Measurements from ENCODE around the gene PRSS16. TPM values are rescaled to one million over a fixed set of nuclear protein-coding genes. Genes with fewer than 3 reads are reported as not detected.
"Not testable (repeated sequence)": the region's sequence is repeated elsewhere in the genome, so short reads cannot be mapped to it uniquely, and the experiment has no call there.

PRSS16 gene
- polyA plus RNA-seq (ENCODE audit: insufficient read depth in 1 of 5, insufficient read length in 5 of 5, low replicate concordance in 1 of 5), result 1 to 10 TPM; 3.2 to 5.0 (median 4.6) TPM
- long read RNA-seq, donor 1, partial matches to known transcripts, result 0 of 2 reads
- long read RNA-seq, donor 1, other reads (novel, unspliced or antisense), result 0 of 2 reads
- long read RNA-seq, donor 2, result 0 reads
- long read RNA-seq, donor 3, partial matches to known transcripts, result 0 of 2 reads
- long read RNA-seq, donor 3, other reads (novel, unspliced or antisense), result 0 of 2 reads
- long read RNA-seq, donor 4, partial matches to known transcripts, result 0 of 1 reads
- long read RNA-seq, donor 4, other reads (novel, unspliced or antisense), result 0 of 1 reads
- long read RNA-seq, donor 5, partial matches to known transcripts, result 0 of 1 reads
- long read RNA-seq, donor 5, other reads (novel, unspliced or antisense), result 0 of 1 reads
- long read RNA-seq, donor 6, partial matches to known transcripts, result 0 of 1 reads
- long read RNA-seq, donor 6, other reads (novel, unspliced or antisense), result 0 of 1 reads
- long read RNA-seq, donor 7, partial matches to known transcripts, result 5 of 13 reads
- long read RNA-seq, donor 7, other reads (novel, unspliced or antisense), result 6 of 13 reads
- long read RNA-seq, donor 8, result 0 reads

GRCh38 chr6:27247133-27247836 is at the start of gene PRSS16:
Gene PRSS16 (plus strand): TSS chr6:27247701. CDS start chr6:27247738, 37 bp downstream.
- no peak for DNase-seq

- DNase-seq, result peak in 1 of 2 donors; percentile 2
Measured at GRCh38 chr6:27205375-27206278, 41.9 kb upstream of the PRSS16 start.

GRCh38 chr6:27206806-27207205 is 40.7 kb upstream of the PRSS16 start:
- DNase-seq, result no peak

- DNase-seq, result no peak
Measured at GRCh38 chr6:27208042-27208441, 39.5 kb upstream of the PRSS16 start.

GRCh38 chr6:27209196-27209595 is 38.3 kb upstream of the PRSS16 start:
- no peak for DNase-seq

GRCh38 chr6:27209659-27210269 is 37.7 kb upstream of the PRSS16 start:
- DNase-seq, result no peak

GRCh38 chr6:27213091-27213517 is 34.4 kb upstream of the PRSS16 start:
- DNase-seq, result not testable (repeated sequence)

- DNase-seq, result no peak
Measured at GRCh38 chr6:27213544-27214125, 33.9 kb upstream of the PRSS16 start.

- DNase-seq, result no peak
Measured at GRCh38 chr6:27214126-27214601, 33.3 kb upstream of the PRSS16 start.

GRCh38 chr6:27216874-27217273 is 30.6 kb upstream of the PRSS16 start:
- no peak for DNase-seq

- DNase-seq, result not testable (repeated sequence)
Measured at GRCh38 chr6:27222971-27223370, 24.5 kb upstream of the PRSS16 start.

GRCh38 chr6:27224729-27225128 is 22.8 kb upstream of the PRSS16 start:
- DNase-seq, result no peak

- DNase-seq, result no peak
Measured at GRCh38 chr6:27228963-27229477, 18.5 kb upstream of the PRSS16 start.

GRCh38 chr6:27230758-27231111 is 16.8 kb upstream of the PRSS16 start:
- DNase-seq, result no peak

- DNase-seq, result no peak
Measured at GRCh38 chr6:27234576-27234975, 12.9 kb upstream of the PRSS16 start.

GRCh38 chr6:27237089-27237803 is 10.3 kb upstream of the PRSS16 start:
- DNase-seq, result no peak

- no peak for DNase-seq
Measured at GRCh38 chr6:27238010-27238983, 9.2 kb upstream of the PRSS16 start.

GRCh38 chr6:27239258-27239657 is 8.2 kb upstream of the PRSS16 start:
- no peak for DNase-seq

All from right lung (tissue), 10 donors.